DND-41 (cell line): Measurements from ENCODE around the gene NKAIN2.

Source experiments
- ATAC-seq: fragments of 200-7000 bp; cut with Tn5 transposase; 3 replicates; pipeline ENCODE4 v1.9.1; 2021; ENCODE audit warnings: low read depth; ENCODE audit not compliant: insufficient read depth
- DNase-seq: peaks from one replicate; pipeline ENCODE4 v3.0.0-alpha.2; 2020
- H2AFZ ChIP-seq: 2 replicates; pipeline ENCODE4 v1.6.0; 2012; ENCODE audit warnings: low read depth, low read length
- H3K27ac ChIP-seq: 2 replicates; pipeline ENCODE4 v1.5.1; 2012; ENCODE audit warnings: low read length, inconsistent platforms
- H3K27me3 ChIP-seq: fragments of 200-600 bp; sonication (generic); 2 replicates; pipeline ENCODE4 v1.6.0; 2012; ENCODE audit warnings: low read length, mild to moderate bottlenecking, inconsistent platforms; ENCODE audit not compliant: insufficient read depth, poor library complexity
- H3K36me3 ChIP-seq: 2 replicates; pipeline ENCODE4 v1.5.1; 2012; ENCODE audit warnings: low read length, inconsistent platforms; ENCODE audit not compliant: insufficient read depth
- H3K4me1 ChIP-seq: 2 replicates; pipeline ENCODE4 v1.5.1; 2012; ENCODE audit warnings: mild to moderate bottlenecking, low read length; ENCODE audit not compliant: insufficient read depth
- H3K4me2 ChIP-seq: 2 replicates; pipeline ENCODE4 v1.6.0; 2012; ENCODE audit warnings: mild to moderate bottlenecking, moderate library complexity, low read length, inconsistent platforms; ENCODE audit not compliant: insufficient read depth
- H3K4me3 ChIP-seq, 2 experiments: fragments of 200-600 bp in 1 of 2; shearing (Covaris generic) in 1 of 2; 2 replicates each; pipeline ENCODE4 v1.5.1; 2012 to 2016; ENCODE audit warnings: inconsistent platforms in 2 of 2, low read length in 2 of 2, mild to moderate bottlenecking in 2 of 2, low read depth in 1 of 2, moderate library complexity in 1 of 2
- H3K79me2 ChIP-seq: 2 replicates; pipeline ENCODE4 v1.6.0; 2012; ENCODE audit warnings: low read length, inconsistent platforms; ENCODE audit not compliant: insufficient read depth
- H3K9ac ChIP-seq: 2 replicates; pipeline ENCODE4 v1.6.0; 2012; ENCODE audit warnings: low read depth, mild to moderate bottlenecking, inconsistent platforms, low read length, moderate library complexity
- H3K9me3 ChIP-seq: 2 replicates; pipeline ENCODE4 v1.5.1; 2012; ENCODE audit warnings: low read length, moderate library complexity, mild to moderate bottlenecking, inconsistent platforms; ENCODE audit not compliant: insufficient read depth, severe bottlenecking
- H4K20me1 ChIP-seq: 2 replicates; pipeline ENCODE4 v1.6.0; 2012; ENCODE audit warnings: low read length; ENCODE audit not compliant: insufficient read depth
- EZH2 ChIP-seq: IDR thresholded peaks from 3 replicates; pipeline ENCODE4 v1.6.1; 2012; ENCODE audit warnings: borderline replicate concordance, low read depth, mild to moderate bottlenecking, moderate library complexity, low read length, inconsistent platforms; ENCODE audit not compliant: severe bottlenecking
- TF ChIP-seq, protein P1 (sequence below): IDR thresholded peaks from 2 replicates; pipeline ENCODE4 v1.5.1; 2012; ENCODE audit warnings: borderline replicate concordance, low read length, moderate library complexity, mild to moderate bottlenecking; ENCODE audit not compliant: poor library complexity, severe bottlenecking; ENCODE audit errors: extremely low read depth

Gene NKAIN2

DNA sequence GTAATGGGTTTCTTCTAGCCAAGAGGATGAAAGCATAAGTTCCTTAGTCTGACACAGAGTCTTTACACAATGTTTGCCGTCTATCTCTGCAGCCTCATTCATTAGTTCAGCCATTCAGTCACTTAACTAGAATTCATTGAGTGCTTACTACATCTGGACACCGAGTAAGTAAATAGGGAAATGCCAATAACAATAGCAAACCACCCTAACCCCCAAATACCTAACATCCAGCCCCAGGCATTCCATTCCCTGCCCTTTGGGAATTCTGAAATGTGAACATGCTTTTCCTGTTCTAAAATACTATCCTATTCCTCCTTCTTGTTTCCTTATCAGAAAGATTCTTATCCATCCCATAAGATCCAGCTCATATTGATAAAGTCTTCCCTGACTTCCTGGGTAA, 881.0 kb downstream of the NKAIN2 start:
- no peak for ATAC-seq

DNA sequence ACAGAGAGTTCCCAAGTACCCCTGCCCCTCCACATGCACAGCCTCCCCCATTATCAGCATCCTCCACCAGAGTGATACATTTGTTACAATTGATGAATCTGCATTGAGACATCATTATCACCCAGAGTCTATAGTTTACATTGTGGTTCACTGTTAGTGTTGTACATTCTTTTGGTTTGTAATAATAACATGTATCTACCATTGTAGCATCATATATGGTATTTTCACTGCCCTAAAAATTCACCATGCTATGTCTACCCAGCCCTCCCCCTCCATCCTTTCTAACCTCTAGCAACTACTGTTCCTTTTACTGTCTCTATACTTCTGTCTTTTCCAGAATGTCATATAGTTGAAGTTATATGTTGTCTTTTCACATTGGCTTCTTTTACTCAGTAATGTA, 884.7 kb downstream of the NKAIN2 start:
- Histone ChIP-seq H3K36me3 (no peaks in the 10 kb centered on the region), H3K27me3 (no peaks in the 10 kb centered on the region), H2AFZ (no peak overlapping the region), H4K20me1 (no peaks in the 10 kb centered on the region), H3K4me2 (no peak overlapping the region), H3K9me3 (no peaks in the 10 kb centered on the region), H3K4me3 (no peak overlapping the region), H3K9ac (no peak overlapping the region), H3K4me1 (no peaks in the 10 kb centered on the region), H3K27ac (no peak overlapping the region), H3K79me2 (no peaks in the 10 kb centered on the region)
- TF ChIP-seq, protein P1, sequence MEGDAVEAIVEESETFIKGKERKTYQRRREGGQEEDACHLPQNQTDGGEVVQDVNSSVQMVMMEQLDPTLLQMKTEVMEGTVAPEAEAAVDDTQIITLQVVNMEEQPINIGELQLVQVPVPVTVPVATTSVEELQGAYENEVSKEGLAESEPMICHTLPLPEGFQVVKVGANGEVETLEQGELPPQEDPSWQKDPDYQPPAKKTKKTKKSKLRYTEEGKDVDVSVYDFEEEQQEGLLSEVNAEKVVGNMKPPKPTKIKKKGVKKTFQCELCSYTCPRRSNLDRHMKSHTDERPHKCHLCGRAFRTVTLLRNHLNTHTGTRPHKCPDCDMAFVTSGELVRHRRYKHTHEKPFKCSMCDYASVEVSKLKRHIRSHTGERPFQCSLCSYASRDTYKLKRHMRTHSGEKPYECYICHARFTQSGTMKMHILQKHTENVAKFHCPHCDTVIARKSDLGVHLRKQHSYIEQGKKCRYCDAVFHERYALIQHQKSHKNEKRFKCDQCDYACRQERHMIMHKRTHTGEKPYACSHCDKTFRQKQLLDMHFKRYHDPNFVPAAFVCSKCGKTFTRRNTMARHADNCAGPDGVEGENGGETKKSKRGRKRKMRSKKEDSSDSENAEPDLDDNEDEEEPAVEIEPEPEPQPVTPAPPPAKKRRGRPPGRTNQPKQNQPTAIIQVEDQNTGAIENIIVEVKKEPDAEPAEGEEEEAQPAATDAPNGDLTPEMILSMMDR = no peak
- no peak for TF ChIP-seq EZH2
- DNase-seq (no peak), ATAC-seq (no peak)

More for the DNA sequence above, 881.0 kb downstream of the NKAIN2 start:
- Histone ChIP-seq H3K79me2 (no peaks in the 10 kb centered on the region), H3K36me3 (no peaks in the 10 kb centered on the region), H3K27ac (no peak overlapping the region), H3K4me2 (no peak overlapping the region), H3K9ac (no peak overlapping the region), H3K27me3 (no peaks in the 10 kb centered on the region), H2AFZ (no peak overlapping the region), H3K4me1 (no peaks in the 10 kb centered on the region), H3K4me3 (no peak overlapping the region), H4K20me1 (no peaks in the 10 kb centered on the region), H3K9me3 (no peaks in the 10 kb centered on the region)
- no peak for DNase-seq
- TF ChIP-seq EZH2 = no peak

DNA sequence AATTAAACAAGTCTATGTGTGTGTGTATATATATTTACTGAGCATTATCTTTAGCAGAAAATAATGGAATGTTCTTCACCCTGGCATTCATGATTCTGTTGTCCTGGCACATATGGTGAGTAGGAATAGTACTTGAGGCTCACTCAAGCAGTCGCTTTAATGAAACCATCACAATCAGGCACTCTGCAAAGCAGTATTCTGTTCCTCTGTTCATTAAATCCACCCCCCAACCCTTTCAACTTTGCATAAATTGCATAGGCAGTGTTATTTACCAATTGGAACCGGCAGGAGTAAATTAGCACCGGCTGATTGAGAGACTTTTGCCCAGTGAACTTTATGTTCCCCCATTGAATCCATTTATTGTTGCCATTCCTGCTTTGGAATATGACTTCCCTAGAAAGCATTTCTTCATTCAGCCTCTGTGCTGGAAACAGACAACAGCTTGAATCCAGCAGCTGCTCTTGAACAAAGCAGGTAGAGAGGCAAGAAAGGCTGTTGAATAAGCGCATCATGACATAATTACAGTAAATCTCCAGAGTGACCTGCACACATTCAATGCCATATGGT, 890.6 kb downstream of the NKAIN2 start:
- Histone ChIP-seq H3K9ac (no peak overlapping the region), H3K36me3 (no peaks in the 10 kb centered on the region), H3K4me1 (no peaks in the 10 kb centered on the region), H3K27me3 (no peaks in the 10 kb centered on the region), H2AFZ (no peak overlapping the region), H3K4me2 (no peak overlapping the region), H3K79me2 (no peaks in the 10 kb centered on the region), H3K27ac (no peak overlapping the region), H4K20me1 (no peaks in the 10 kb centered on the region), H3K9me3 (no peaks in the 10 kb centered on the region), H3K4me3 (no peak overlapping the region)
- TF ChIP-seq EZH2 = no peak
- TF ChIP-seq, protein P1 = no peak
- ATAC-seq = no peak
- no peak for DNase-seq

DNA sequence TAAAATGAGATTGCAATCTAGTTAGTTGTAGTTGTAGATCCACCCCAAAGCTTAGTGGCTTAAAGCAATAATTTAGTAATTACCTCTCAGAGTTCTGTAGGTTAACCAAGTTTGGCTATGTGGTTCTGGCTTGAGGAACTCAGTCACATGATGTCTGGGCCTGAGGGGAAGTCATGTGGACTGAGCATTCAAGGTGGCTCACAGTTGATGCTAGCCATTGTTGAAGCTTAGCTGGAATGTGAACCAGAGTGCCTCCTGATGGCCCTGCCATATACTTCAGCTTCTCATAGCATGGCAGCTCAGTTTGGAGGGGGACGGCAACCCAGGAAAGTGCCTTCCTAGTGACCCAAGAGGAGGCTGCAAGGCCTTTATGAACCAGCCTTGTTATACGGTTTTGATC, 895.4 kb downstream of the NKAIN2 start:
- Histone ChIP-seq H3K9ac (no peak overlapping the region), H2AFZ (no peak overlapping the region), H3K4me3 (no peak overlapping the region), H3K27me3 (no peaks in the 10 kb centered on the region), H3K79me2 (no peaks in the 10 kb centered on the region), H3K4me1 (no peaks in the 10 kb centered on the region), H3K4me2 (no peak overlapping the region), H3K27ac (no peak overlapping the region), H3K9me3 (no peaks in the 10 kb centered on the region), H3K36me3 (no peaks in the 10 kb centered on the region), H4K20me1 (no peaks in the 10 kb centered on the region)
- no peak for DNase-seq
- ATAC-seq = no peak
- no peak for TF ChIP-seq EZH2
- TF ChIP-seq, protein P1 = no peak
